ENCODE data around the gene KCNAB1. TPM values are rescaled to one million over a fixed set of nuclear protein-coding genes. Genes with fewer than 3 reads are reported as not detected.

The KCNAB1 gene
- total and polyA plus RNA-seq, 10 of the 15 experiments (the other 5 are each of a cell fraction or from before 2014, with no cell fraction given) = 0.11 to 0.69 (median 0.43) TPM; not detected in 6

- TF ChIP-seq SMC3 (IDR thresholded peaks at IDR 0.05; ENCODE audit: borderline replicate concordance, low read length) = peak; percentile 7; the same call in 1 of the 2 replicates
- TF ChIP-seq PRDM15 (CRISPR knock-in tag; IDR thresholded peaks at IDR 0.05) = no peak
- RAD21 ChIA-PET (ENCODE audit: unreplicated experiment) = interaction anchor here (0.9 to 1.7 kb wide), 3 partner anchors 22 to 97 kb away, joined by 3 to 5 read pairs (median 4); partner anchors contain the start of gene SSR3
- Histone ChIP-seq H4K20me1 (ENCODE audit: control insufficient read depth, insufficient read depth) (no peaks in the 10 kb centered on the region), H3K27ac (ENCODE audit: control insufficient read depth, insufficient read depth) (no peak overlapping the region), H3K4me2 (ENCODE audit: control insufficient read depth, insufficient read depth) (no peak overlapping the region), H3K9ac (ENCODE audit: control insufficient read depth, insufficient read depth, low read length) (no peak overlapping the region), H3K79me2 (ENCODE audit: control insufficient read depth, insufficient read depth, low read length) (no peaks in the 10 kb centered on the region), H3K36me3 (ENCODE audit: control insufficient read depth in 2 of 2, insufficient read depth in 2 of 2, low read length in 1 of 2) (no peaks in the 10 kb centered on the region), H3K4me3 (no peak overlapping the region), H2AFZ (ENCODE audit: control insufficient read depth, low read depth, low read length) (no peak overlapping the region), H3K4me1 (ENCODE audit: control insufficient read depth, insufficient read depth, low read length) (peaks cover 4% of the 10 kb centered on the region; the same call in 1 of the 2 replicates), H3K27me3 (replicated peaks in 1 of 2; ENCODE audit: control insufficient read depth in 2 of 2, insufficient read depth in 2 of 2, low read length in 1 of 2) (no peaks in the 10 kb centered on the region), H3K9me3 (replicated peaks; ENCODE audit: control insufficient read depth, insufficient read depth, low read length) (no peaks in the 10 kb centered on the region; the same call in 1 of the 3 replicates)
- FAIRE-seq (no peak), ATAC-seq (no peak), DNase-seq (ENCODE audit: low read depth, low spot score) (no peak)
- intact Hi-C loops (cut with micrococcal nuclease; ENCODE audit: unreplicated experiment) = no loop called here
- 92% methylated on average over 2 of the region's 2 CpGs for WGBS (ENCODE audit: insufficient coverage, insufficient replicate concordance, low lambda C conversion rate, missing lambda C conversion rate)
- SMC1A ChIA-PET (ENCODE audit: uncharacterized antibody, unreplicated experiment) = interaction anchor here (0.6 to 2.0 kb wide), 14 partner anchors 7 to 1484 kb away, joined by 3 to 7 read pairs (median 3); partner anchors contain the start of gene SSR3
- CTCF ChIA-PET = interaction anchor here (0.9 to 1.4 kb wide), 4 partner anchors 11 to 105 kb away, joined by 3 to 5 read pairs (median 4); no protein-coding TSS in a partner anchor
- POLR2A ChIA-PET = interaction anchor here (0.5 kb wide), 1 partner anchor 1519 kb away, joined by 5 read pairs; no protein-coding TSS in a partner anchor
- in situ Hi-C loops (cut with MboI) = no loop called here
- BruUV-seq (replicated peaks) = no TSS peak
Observed at GRCh38 chr3:156576651-156577348, 456.4 kb downstream of the KCNAB1 start.
